CD14-positive monocyte (primary cell): Measurements from ENCODE around the gene ACSM6. TPM values are rescaled to one million over a fixed set of nuclear protein-coding genes. Genes with fewer than 3 reads are reported as not detected.
A peak's percentile ranks its signal among the peaks of the same experiment; 100 is the strongest.

ENCODE experiments used
- DNase-seq, 3 donors: peaks; one replicate each; pipeline ENCODE4 v3.0.0-alpha.2; 2011 to 2022
- H2AFZ ChIP-seq: 2 replicates; pipeline ENCODE4 v1.6.0; 2012; ENCODE audit warnings: mild to moderate bottlenecking, low read depth, low read length, inconsistent platforms; ENCODE audit not compliant: insufficient read depth, poor library complexity, severe bottlenecking
- H3K27ac ChIP-seq, 2 donors: 1 replicate in 1 of 2; 2 replicates in 1 of 2; pipeline ENCODE4 v1.5.1; 2012 to 2013; ENCODE audit warnings: low read length in 2 of 2, control low read depth in 1 of 2, inconsistent platforms in 1 of 2, low read depth in 1 of 2, mild to moderate bottlenecking in 1 of 2
- H3K27me3 ChIP-seq, 2 donors: one replicate each; pipeline versions ENCODE4 v1.6.0 to v1.6.1; 2011 to 2013; ENCODE audit warnings: low read length in 2 of 2; ENCODE audit not compliant: control insufficient read depth in 2 of 2, insufficient read depth in 2 of 2
- H3K36me3 ChIP-seq, 2 donors: replicated peaks in 1 of 2; 1 replicate in 1 of 2; 2 replicates in 1 of 2; pipeline versions ENCODE4 v1.5.1 to v1.6.1; 2012 to 2013; ENCODE audit warnings: low read length in 2 of 2, control low read depth in 1 of 2, inconsistent platforms in 1 of 2, mild to moderate bottlenecking in 1 of 2; ENCODE audit not compliant: insufficient read depth in 2 of 2, control insufficient read depth in 1 of 2
- H3K4me1 ChIP-seq, 2 donors: 1 replicate in 1 of 2; 2 replicates in 1 of 2; pipeline versions ENCODE4 v1.5.1 to v1.6.1; 2012 to 2013; ENCODE audit warnings: low read length in 2 of 2, control low read depth in 1 of 2, inconsistent platforms in 1 of 2, mild to moderate bottlenecking in 1 of 2, moderate library complexity in 1 of 2; ENCODE audit not compliant: insufficient read depth in 2 of 2, control insufficient read depth in 1 of 2
- H3K4me2 ChIP-seq: replicated peaks from 2 replicates; pipeline ENCODE3; 2012; ENCODE audit warnings: low read length, moderate library complexity, mild to moderate bottlenecking; ENCODE audit not compliant: poor library complexity, severe bottlenecking; ENCODE audit errors: extremely low read depth
- H3K4me3 ChIP-seq, 3 experiments: fragments of 200-600 bp in 1 of 3; sonication (generic) in 1 of 3; replicated peaks in 1 of 3; 1 replicate in 2 of 3; 2 replicates in 1 of 3; pipeline ENCODE4 v1.5.1; 2011 to 2013; ENCODE audit warnings: low read length in 3 of 3, mild to moderate bottlenecking in 3 of 3, control low read depth in 2 of 3, low read depth in 2 of 3, inconsistent platforms in 1 of 3, moderate library complexity in 1 of 3
- H3K79me2 ChIP-seq: 2 replicates; pipeline ENCODE4 v1.6.0; 2012; ENCODE audit warnings: mild to moderate bottlenecking, control low read depth, inconsistent platforms, low read length, moderate library complexity; ENCODE audit not compliant: insufficient read depth
- H3K9ac ChIP-seq: 2 replicates; pipeline ENCODE4 v1.6.0; 2017; ENCODE audit warnings: low read length, mild to moderate bottlenecking; ENCODE audit not compliant: insufficient read depth, poor library complexity, severe bottlenecking
- H3K9me3 ChIP-seq, 2 donors: replicated peaks in 1 of 2; 1 replicate in 1 of 2; 2 replicates in 1 of 2; pipeline versions ENCODE4 v1.5.1 to v1.6.1; 2012 to 2013; ENCODE audit warnings: low read length in 2 of 2, control low read depth in 1 of 2; ENCODE audit not compliant: control insufficient read depth in 1 of 2, insufficient read depth in 1 of 2
- H4K20me1 ChIP-seq: 2 replicates; pipeline ENCODE4 v1.6.0; 2012; ENCODE audit warnings: mild to moderate bottlenecking, low read length, control low read depth, moderate library complexity; ENCODE audit not compliant: insufficient read depth
- H3K27ac Mint-ChIP-seq, 7 donors: one replicate each; pipeline ENCODE4 v1.8.0; 2020; ENCODE audit warnings: mild to moderate bottlenecking in 7 of 7, mixed read lengths in 7 of 7, moderate library complexity in 6 of 7, inconsistent platforms in 2 of 7
- H3K27me3 Mint-ChIP-seq, 3 donors: one replicate each; pipeline ENCODE4 v1.8.0; 2021 to 2022; ENCODE audit warnings: low read depth in 3 of 3, mild to moderate bottlenecking in 3 of 3, mixed read lengths in 3 of 3, moderate library complexity in 3 of 3, inconsistent platforms in 1 of 3
- H3K36me3 Mint-ChIP-seq, 2 donors: one replicate each; pipeline ENCODE4 v1.8.0; 2020; ENCODE audit warnings: mixed read lengths in 2 of 2, inconsistent platforms in 1 of 2, mild to moderate bottlenecking in 1 of 2
- H3K4me1 Mint-ChIP-seq: one replicate; pipeline ENCODE4 v1.8.0; 2020; ENCODE audit warnings: mild to moderate bottlenecking, mixed read lengths
- H3K4me3 Mint-ChIP-seq, 2 donors: one replicate each; pipeline ENCODE4 v1.8.0; 2020; ENCODE audit warnings: mild to moderate bottlenecking in 2 of 2, mixed read lengths in 2 of 2, moderate library complexity in 1 of 2
- H3K9me3 Mint-ChIP-seq, 7 donors: one replicate each; pipeline ENCODE4 v1.8.0; 2020 to 2022; ENCODE audit warnings: mixed read lengths in 7 of 7, mild to moderate bottlenecking in 6 of 7, moderate library complexity in 6 of 7, inconsistent platforms in 2 of 7
- WGBS: methylation state at CpG from one replicate; pipeline ENCODE4 v1.1.5; 2013; ENCODE audit warnings: missing lambda C conversion rate; ENCODE audit not compliant: insufficient coverage; 5-methylcytosine and 5-hydroxymethylcytosine counted together
- intact Hi-C, 2 donors: fragments of 100-400 bp; cut with micrococcal nuclease; formaldehyde crosslinking; loops; one replicate each; pipeline versions ENCODE4 v1.15.0 to v1.15.1; 2023
- polyA plus RNA-seq, 3 donors: library from polyadenylated mRNA; depleted of rRNA in 1 of 3; unstranded in 2 of 3; stranded (reverse) in 1 of 3; fragments of 300-500 nt in 2 of 3; fragments of >200 nt in 1 of 3; fragmentation: Illumina TruSeq in 2 of 3; gene quantifications; 1 replicate in 2 of 3; 2 replicates in 1 of 3; pipeline ENCODE4 v1.2.3, GENCODE V29; 2012 to 2021
- TF ChIP-seq, protein P1 (sequence below): fragments of 200-600 bp; IDR thresholded peaks from one replicate; pipeline ENCODE4 v1.8.0; 2022; ENCODE audit warnings: antibody characterized with exemption, mild to moderate bottlenecking

The ACSM6 gene
- polyA plus RNA-seq, 3 donors, result not detected

DNA sequence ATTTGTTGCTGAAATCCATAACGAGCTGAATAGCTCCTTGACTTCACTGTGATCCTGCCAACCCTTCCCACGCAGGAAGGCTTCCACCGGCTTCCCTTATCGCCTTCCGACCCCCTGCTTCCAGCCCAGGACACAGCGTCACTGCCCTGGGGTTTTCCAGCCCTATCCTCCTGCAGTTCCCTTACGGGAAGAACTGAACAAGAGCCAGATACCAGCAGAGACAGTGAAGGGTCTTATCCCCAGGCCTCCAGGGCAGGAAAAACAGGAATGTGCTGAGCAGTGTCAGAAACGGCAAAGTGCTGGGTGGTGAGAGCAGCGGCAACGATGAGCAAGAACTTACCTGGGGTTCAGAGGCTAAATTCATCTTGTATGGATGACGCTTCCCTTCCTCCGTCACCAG, 74.4 kb downstream of the ACSM6 start:
- Mint-ChIP-seq H3K4me1 (peaks cover 9% of the 10 kb centered on the region), H3K4me3 (no peak overlapping the region), H3K9me3 (peaks cover 0 to 1% (median 0%) of the 10 kb centered on the region in 7 donors), H3K36me3 (no peaks in the 10 kb centered on the region), H3K27ac (peak overlapping the region in 4 of 7 donors; percentile 17 to 63 (median 30)), H3K27me3 (peaks cover 0 to 1% (median 1%) of the 10 kb centered on the region in 3 donors)
- 93% methylated on average over 8 of the region's 12 CpGs for WGBS
- H2AFZ ChIP-seq, result no peak overlapping the region
- H3K79me2 ChIP-seq, result no peaks in the 10 kb centered on the region
- H3K4me1 ChIP-seq, result peaks cover 0 to 5% of the 10 kb centered on the region in 2 donors
- H3K27ac ChIP-seq, result no peak overlapping the region
- TF ChIP-seq, protein P1, sequence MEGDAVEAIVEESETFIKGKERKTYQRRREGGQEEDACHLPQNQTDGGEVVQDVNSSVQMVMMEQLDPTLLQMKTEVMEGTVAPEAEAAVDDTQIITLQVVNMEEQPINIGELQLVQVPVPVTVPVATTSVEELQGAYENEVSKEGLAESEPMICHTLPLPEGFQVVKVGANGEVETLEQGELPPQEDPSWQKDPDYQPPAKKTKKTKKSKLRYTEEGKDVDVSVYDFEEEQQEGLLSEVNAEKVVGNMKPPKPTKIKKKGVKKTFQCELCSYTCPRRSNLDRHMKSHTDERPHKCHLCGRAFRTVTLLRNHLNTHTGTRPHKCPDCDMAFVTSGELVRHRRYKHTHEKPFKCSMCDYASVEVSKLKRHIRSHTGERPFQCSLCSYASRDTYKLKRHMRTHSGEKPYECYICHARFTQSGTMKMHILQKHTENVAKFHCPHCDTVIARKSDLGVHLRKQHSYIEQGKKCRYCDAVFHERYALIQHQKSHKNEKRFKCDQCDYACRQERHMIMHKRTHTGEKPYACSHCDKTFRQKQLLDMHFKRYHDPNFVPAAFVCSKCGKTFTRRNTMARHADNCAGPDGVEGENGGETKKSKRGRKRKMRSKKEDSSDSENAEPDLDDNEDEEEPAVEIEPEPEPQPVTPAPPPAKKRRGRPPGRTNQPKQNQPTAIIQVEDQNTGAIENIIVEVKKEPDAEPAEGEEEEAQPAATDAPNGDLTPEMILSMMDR, result no peak
- H3K9ac ChIP-seq, result no peak overlapping the region
- H3K4me3 ChIP-seq, result no peak overlapping the region
- no peak for DNase-seq
- intact Hi-C loops, result no loop called here
- H3K9me3 ChIP-seq, result no peaks in the 10 kb centered on the region
- H3K36me3 ChIP-seq, result no peaks in the 10 kb centered on the region
- no peaks in the 10 kb centered on the region for H4K20me1 ChIP-seq
- H3K27me3 ChIP-seq, result no peaks in the 10 kb centered on the region
- H3K4me2 ChIP-seq, result no peak overlapping the region

DNA sequence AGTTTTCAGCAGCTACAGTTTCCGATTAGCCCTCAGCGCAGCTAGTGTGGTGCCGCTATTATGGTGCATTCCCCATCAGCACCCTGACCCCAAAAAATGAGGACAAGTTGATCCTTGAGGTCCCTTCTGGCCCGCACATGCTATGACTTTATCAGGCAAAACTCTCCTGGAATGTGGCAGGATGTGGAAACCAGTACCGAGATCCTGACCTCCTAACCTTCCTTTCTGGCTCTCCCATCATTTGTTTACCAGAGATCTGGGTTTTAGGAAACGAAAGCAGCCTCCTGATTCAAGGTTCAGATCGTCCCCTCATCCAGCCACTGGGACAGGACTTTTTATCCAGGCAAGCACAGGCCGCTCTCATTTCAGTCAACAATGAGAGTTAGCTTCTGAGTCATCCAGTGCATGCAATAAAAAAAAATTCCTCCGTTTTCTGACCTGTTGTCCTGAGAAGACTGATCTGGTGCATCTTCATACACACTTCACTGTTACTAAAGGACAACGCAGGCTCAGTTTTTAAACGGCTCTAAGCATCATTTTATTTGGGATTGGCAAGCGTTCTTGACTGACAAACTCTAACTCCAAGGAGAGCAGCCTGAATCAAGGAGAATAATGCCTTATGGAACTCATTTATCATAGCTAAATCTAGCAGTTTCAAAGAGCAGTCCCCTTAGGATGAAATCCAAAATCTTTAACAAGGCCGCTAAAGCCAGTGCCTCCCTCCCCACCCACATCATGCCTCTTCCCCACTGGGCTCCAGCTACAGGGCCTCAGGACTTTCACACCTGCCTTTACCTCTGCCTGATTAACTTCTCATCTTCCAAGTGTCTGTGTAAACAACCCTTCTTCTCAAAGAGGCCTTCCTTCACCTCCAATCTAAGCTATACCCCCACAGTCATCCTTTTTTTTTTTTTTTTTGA, 79.6 kb downstream of the ACSM6 start:
- intact Hi-C loops, result no loop called here
- no peak overlapping the region for H3K4me3 ChIP-seq
- TF ChIP-seq, protein P1, result no peak
- Mint-ChIP-seq H3K4me3 (no peak overlapping the region), H3K27me3 (peaks cover 0 to 4% (median 0%) of the 10 kb centered on the region in 3 donors), H3K9me3 (no peaks in the 10 kb centered on the region), H3K4me1 (no peaks in the 10 kb centered on the region), H3K36me3 (no peaks in the 10 kb centered on the region), H3K27ac (peak overlapping the region in 1 of 7 donors; percentile 80)
- no peaks in the 10 kb centered on the region for H3K79me2 ChIP-seq
- DNase-seq, result no peak
- H3K36me3 ChIP-seq, result no peaks in the 10 kb centered on the region
- H4K20me1 ChIP-seq, result no peaks in the 10 kb centered on the region
- H3K27me3 ChIP-seq, result no peaks in the 10 kb centered on the region
- no peak overlapping the region for H3K9ac ChIP-seq
- no peaks in the 10 kb centered on the region for H3K4me1 ChIP-seq
- no peaks in the 10 kb centered on the region for H3K9me3 ChIP-seq
- H3K4me2 ChIP-seq, result no peak overlapping the region
- no peak overlapping the region for H2AFZ ChIP-seq
- 83% methylated on average over 10 of the region's 13 CpGs for WGBS
- H3K27ac ChIP-seq, result no peak overlapping the region
